Stomach (tissue), 4 donors: Measurements from ENCODE around the gene OR6T1.

ENCODE experiments used
- CTCF ChIP-seq, 7 experiments: fragments of 450-650 bp in 4 of 7; fragments of 200-600 bp in 3 of 7; sonication (generic) in 3 of 7; IDR thresholded peaks; one replicate each; pipeline ENCODE4 v1.5.1; 2016 to 2019; ENCODE audit warnings: antibody characterized with exemption in 7 of 7, control low read depth in 2 of 7, mild to moderate bottlenecking in 1 of 7
- EP300 ChIP-seq: sonication (generic); formaldehyde crosslinking; IDR thresholded peaks from one replicate; pipeline ENCODE4 v1.6.1; 2017; ENCODE audit warnings: antibody characterized with exemption

GRCh38 chr11:123976770-123977560 lies 33.3 kb upstream of the OR6T1 start:
- TF ChIP-seq CTCF (IDR thresholded peaks at IDR 0.05) = no peak
- no peak for TF ChIP-seq EP300
